Fibroblast of lung (primary cell): ENCODE results near the gene PPARG.

Source experiments
- CTCF ChIP-seq, 2 donors: IDR thresholded peaks in 1 of 2; conservative IDR thresholded peaks in 1 of 2; 1 replicate in 1 of 2; 2 replicates in 1 of 2; pipeline ENCODE4 v1.5.1; 2011 to 2012; ENCODE audit warnings: low read length in 2 of 2, control low read depth in 1 of 2, inconsistent platforms in 1 of 2, low read depth in 1 of 2, mild to moderate bottlenecking in 1 of 2
- EZH2 ChIP-seq: IDR thresholded peaks from 2 replicates; pipeline ENCODE4 v1.5.1; 2012; ENCODE audit warnings: low read length, control low read depth, mild to moderate bottlenecking; ENCODE audit errors: missing control alignments

- no peak for TF ChIP-seq CTCF (conservative IDR thresholded peaks at IDR 0.05 in 1 of 2, IDR thresholded peaks at IDR 0.05 in 1 of 2; ENCODE audit: low read depth in 1 of 2, low read length in 2 of 2)
- TF ChIP-seq EZH2 = no peak
These were observed 4.3 kb upstream of the PPARG start for GRCh38 chr3:12284591-12284990.
